Thyroid gland (tissue), 4 donors: ENCODE results near the gene GNAQ.

Source experiments
- POLR2A ChIP-seq, 2 donors: fragments of 450-650 bp; IDR thresholded peaks; one replicate each; pipeline ENCODE4 v1.6.1; 2017; ENCODE audit warnings: antibody characterized with exemption in 2 of 2, mild to moderate bottlenecking in 2 of 2, moderate library complexity in 1 of 2
- TF ChIP-seq, protein P1 (sequence below), 6 experiments: fragments of 200-600 bp in 3 of 6; fragments of 450-650 bp in 3 of 6; sonication (generic) in 3 of 6; IDR thresholded peaks; one replicate each; pipeline ENCODE4 v1.5.1; 2016 to 2019; ENCODE audit warnings: antibody characterized with exemption in 6 of 6, mild to moderate bottlenecking in 2 of 6, inconsistent platforms in 1 of 6, moderate library complexity in 1 of 6

GRCh38 chr9:77770340-77770739, 261.3 kb downstream of the GNAQ start:
- TF ChIP-seq POLR2A (IDR thresholded peaks at IDR 0.05), result no peak
- TF ChIP-seq, protein P1, sequence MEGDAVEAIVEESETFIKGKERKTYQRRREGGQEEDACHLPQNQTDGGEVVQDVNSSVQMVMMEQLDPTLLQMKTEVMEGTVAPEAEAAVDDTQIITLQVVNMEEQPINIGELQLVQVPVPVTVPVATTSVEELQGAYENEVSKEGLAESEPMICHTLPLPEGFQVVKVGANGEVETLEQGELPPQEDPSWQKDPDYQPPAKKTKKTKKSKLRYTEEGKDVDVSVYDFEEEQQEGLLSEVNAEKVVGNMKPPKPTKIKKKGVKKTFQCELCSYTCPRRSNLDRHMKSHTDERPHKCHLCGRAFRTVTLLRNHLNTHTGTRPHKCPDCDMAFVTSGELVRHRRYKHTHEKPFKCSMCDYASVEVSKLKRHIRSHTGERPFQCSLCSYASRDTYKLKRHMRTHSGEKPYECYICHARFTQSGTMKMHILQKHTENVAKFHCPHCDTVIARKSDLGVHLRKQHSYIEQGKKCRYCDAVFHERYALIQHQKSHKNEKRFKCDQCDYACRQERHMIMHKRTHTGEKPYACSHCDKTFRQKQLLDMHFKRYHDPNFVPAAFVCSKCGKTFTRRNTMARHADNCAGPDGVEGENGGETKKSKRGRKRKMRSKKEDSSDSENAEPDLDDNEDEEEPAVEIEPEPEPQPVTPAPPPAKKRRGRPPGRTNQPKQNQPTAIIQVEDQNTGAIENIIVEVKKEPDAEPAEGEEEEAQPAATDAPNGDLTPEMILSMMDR (IDR thresholded peaks at IDR 0.05), result no peak
